HEK293 (cell line): ENCODE data around the gene CKB.

Source experiments
- CTCF ChIA-PET: fragments of 350-600 bp; formaldehyde crosslinking; extraction: SDS; loops from one replicate; lab custom pipeline; 2021; ENCODE audit warnings: antibody characterized with exemption; lab: Yijun Ruan, JAX
- POLR2A ChIA-PET: fragments of 300-600 bp; formaldehyde crosslinking; extraction: SDS; loops from one replicate; lab custom pipeline; 2020; ENCODE audit warnings: antibody characterized with exemption, inconsistent platforms; lab: Yijun Ruan, JAX
- H3K27ac ChIP-seq: fragments of 200-500 bp; sonication (Bioruptor generic); 2 replicates; pipeline ENCODE4 v1.5.1; 2014; ENCODE audit warnings: low read depth, low read length, control low read depth, inconsistent platforms; ENCODE audit errors: extremely low read depth
- H3K36me3 ChIP-seq, 2 experiments: fragments of 200-500 bp in 1 of 2; sonication (Bioruptor generic) in 1 of 2; 1 replicate in 1 of 2; 2 replicates in 1 of 2; pipeline ENCODE4 v1.5.1; 2014 to 2017; ENCODE audit warnings: inconsistent platforms in 2 of 2, low read length in 2 of 2; ENCODE audit not compliant: control insufficient read depth in 2 of 2, insufficient read depth in 1 of 2
- H3K4me1 ChIP-seq: fragments of 200-500 bp; sonication (Bioruptor generic); 2 replicates; pipeline ENCODE4 v1.5.1; 2014; ENCODE audit warnings: mild to moderate bottlenecking, low read length, inconsistent platforms; ENCODE audit not compliant: control insufficient read depth, insufficient read depth
- H3K4me3 ChIP-seq: 2 replicates; pipeline ENCODE4 v1.5.1; 2011; ENCODE audit warnings: low read depth, mild to moderate bottlenecking, control low read depth, low read length, moderate library complexity
- H3K9me3 ChIP-seq: fragments of 200-500 bp; sonication (Bioruptor generic); 2 replicates; pipeline ENCODE4 v1.5.1; 2014; ENCODE audit warnings: low read depth, low read length, inconsistent platforms; ENCODE audit not compliant: control insufficient read depth, insufficient read depth
- GFI1B ChIP-seq: fragments of 450-650 bp; formaldehyde crosslinking; IDR thresholded peaks from 2 replicates; pipeline ENCODE4 v1.5.1; 2016; ENCODE audit warnings: missing biosample characterization, missing genetic modification characterization
- GLIS2 ChIP-seq: fragments of 450-650 bp; formaldehyde crosslinking; IDR thresholded peaks from 2 replicates; pipeline ENCODE4 v1.5.1; 2016; ENCODE audit warnings: missing biosample characterization, missing genetic modification characterization
- HOXD13 ChIP-seq: sonication (generic); formaldehyde crosslinking; IDR thresholded peaks from 2 replicates; pipeline ENCODE4 v1.8.0; 2022; ENCODE audit warnings: missing genetic modification reagents, borderline replicate concordance
- KLF1 ChIP-seq: fragments of 450-650 bp; formaldehyde crosslinking; IDR thresholded peaks from 2 replicates; pipeline ENCODE4 v1.5.1; 2016; ENCODE audit warnings: missing biosample characterization, missing genetic modification characterization
- KLF10 ChIP-seq: fragments of 450-650 bp; IDR thresholded peaks from 2 replicates; pipeline ENCODE4 v1.5.1; 2018; ENCODE audit warnings: missing biosample characterization, mild to moderate bottlenecking, missing genetic modification characterization
- KLF16 ChIP-seq: fragments of 450-650 bp; formaldehyde crosslinking; IDR thresholded peaks from 2 replicates; pipeline ENCODE4 v1.5.1; 2017; ENCODE audit warnings: missing biosample characterization, missing genetic modification characterization
- KLF7 ChIP-seq: fragments of 450-650 bp; formaldehyde crosslinking; IDR thresholded peaks from 2 replicates; pipeline ENCODE4 v1.5.1; 2016; ENCODE audit warnings: missing biosample characterization, missing genetic modification characterization, borderline replicate concordance
- PATZ1 ChIP-seq: fragments of 450-650 bp; formaldehyde crosslinking; IDR thresholded peaks from 2 replicates; pipeline ENCODE4 v1.5.1; 2016; ENCODE audit warnings: missing biosample characterization, missing genetic modification characterization
- ZBTB17 ChIP-seq: fragments of 450-650 bp; formaldehyde crosslinking; IDR thresholded peaks from 2 replicates; pipeline ENCODE4 v1.5.1; 2016; ENCODE audit warnings: missing biosample characterization, missing genetic modification characterization
- ZBTB26 ChIP-seq: fragments of 450-650 bp; formaldehyde crosslinking; optimal IDR thresholded peaks from 2 replicates; pipeline ENCODE3; 2016; ENCODE audit warnings: missing biosample characterization, mild to moderate bottlenecking, missing genetic modification characterization
- ZNF175 ChIP-seq: fragments of 450-650 bp; formaldehyde crosslinking; IDR thresholded peaks from 2 replicates; pipeline ENCODE4 v1.5.1; 2016; ENCODE audit warnings: missing biosample characterization, missing genetic modification characterization
- ZNF404 ChIP-seq: fragments of 450-650 bp; formaldehyde crosslinking; IDR thresholded peaks from 2 replicates; pipeline ENCODE4 v1.5.1; 2017; ENCODE audit warnings: missing biosample characterization, missing genetic modification characterization
- ZNF433 ChIP-seq: fragments of 450-650 bp; formaldehyde crosslinking; IDR thresholded peaks from 2 replicates; pipeline ENCODE4 v1.5.1; 2016; ENCODE audit warnings: missing biosample characterization, missing genetic modification characterization, low read depth
- ZNF501 ChIP-seq: fragments of 450-650 bp; formaldehyde crosslinking; IDR thresholded peaks from 2 replicates; pipeline ENCODE4 v1.5.1; 2016; ENCODE audit warnings: missing biosample characterization, missing genetic modification characterization
- ZNF510 ChIP-seq: fragments of 450-650 bp; formaldehyde crosslinking; IDR thresholded peaks from 2 replicates; pipeline ENCODE4 v1.5.1; 2018; ENCODE audit warnings: mild to moderate bottlenecking, missing genetic modification characterization, missing biosample characterization; ENCODE audit not compliant: insufficient replicate concordance
- ZNF513 ChIP-seq: fragments of 450-650 bp; IDR thresholded peaks from 2 replicates; pipeline ENCODE4 v1.5.1; 2018; ENCODE audit warnings: missing biosample characterization, missing genetic modification characterization
- ZNF580 ChIP-seq: fragments of 450-650 bp; formaldehyde crosslinking; IDR thresholded peaks from 2 replicates; pipeline ENCODE4 v1.5.1; 2016; ENCODE audit warnings: missing biosample characterization, missing genetic modification characterization
- ZNF629 ChIP-seq: fragments of 450-650 bp; formaldehyde crosslinking; IDR thresholded peaks from 2 replicates; pipeline ENCODE4 v1.5.1; 2017; ENCODE audit warnings: missing biosample characterization, missing genetic modification characterization
- ZNF664 ChIP-seq: fragments of 450-650 bp; formaldehyde crosslinking; IDR thresholded peaks from 2 replicates; pipeline ENCODE4 v1.5.1; 2016; ENCODE audit warnings: missing biosample characterization, missing genetic modification characterization
- ZNF747 ChIP-seq: fragments of 450-650 bp; formaldehyde crosslinking; IDR thresholded peaks from 2 replicates; pipeline ENCODE4 v1.5.1; 2016; ENCODE audit warnings: missing biosample characterization, missing genetic modification characterization
- ZNF843 ChIP-seq: fragments of 450-650 bp; formaldehyde crosslinking; IDR thresholded peaks from 2 replicates; pipeline ENCODE4 v1.5.1; 2016; ENCODE audit warnings: missing biosample characterization, missing genetic modification characterization

The CKB gene

GRCh38 chr14:103488071-103488470, 34.6 kb downstream of the CKB start:
- TF ChIP-seq ZNF747 (tag by site-specific recombination) (no peak), ZBTB26 (tag by site-specific recombination) (no peak)
- TF ChIP-seq, all 188 proteins: peak for 0
- Histone ChIP-seq H3K4me3 (no peak overlapping the region), H3K4me1 (no peaks in the 10 kb centered on the region), H3K27ac (no peak overlapping the region), H3K9me3 (no peaks in the 10 kb centered on the region), H3K36me3 (peaks cover 31 to 57% of the 10 kb centered on the region in 2 experiments)
- POLR2A ChIA-PET, result no interaction called here
- CTCF ChIA-PET, result interaction anchor here (2.4 kb wide), 1 partner anchor 12 kb away, joined by 15 read pairs; no protein-coding TSS in a partner anchor

DNA sequence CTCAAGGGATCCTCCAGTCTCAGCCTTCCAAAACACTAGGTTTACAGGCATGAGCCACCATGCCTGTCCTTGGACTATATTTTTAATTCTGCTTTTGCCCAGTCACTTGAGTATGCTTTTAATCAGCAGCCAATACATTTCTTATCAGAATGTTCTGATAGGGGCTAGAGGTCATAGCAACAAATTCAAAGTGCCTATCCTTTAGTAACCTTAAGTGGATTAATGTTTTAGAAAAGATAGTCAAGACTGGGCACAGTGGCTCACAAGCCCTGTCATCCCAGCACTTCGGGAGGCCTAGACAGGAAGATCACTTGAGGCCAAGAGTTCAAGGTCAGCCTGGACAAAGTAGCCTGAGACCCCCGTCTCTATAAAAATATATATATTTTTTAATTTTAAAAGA, 37.1 kb downstream of the CKB start:
- H3K4me3 ChIP-seq, result no peak overlapping the region
- TF ChIP-seq GLIS2 (no peak), GFI1B (tag by site-specific recombination) (no peak), ZNF629 (no peak), ZNF664 (tag by site-specific recombination) (no peak), KLF7 (tag by site-specific recombination) (no peak), KLF10 (tag by site-specific recombination) (no peak), ZNF433 (tag by site-specific recombination) (no peak), PATZ1 (tag by site-specific recombination) (no peak), ZNF404 (tag by site-specific recombination) (no peak), ZNF501 (tag by site-specific recombination) (no peak), ZNF510 (tag by site-specific recombination) (no peak), ZNF580 (tag by site-specific recombination) (no peak), KLF1 (tag by site-specific recombination) (no peak), ZBTB17 (no peak), ZNF843 (tag by site-specific recombination) (no peak), KLF16 (tag by site-specific recombination) (no peak), HOXD13 (no peak), ZNF175 (no peak), ZNF513 (no peak)
- no peaks in the 10 kb centered on the region for H3K4me1 ChIP-seq
- ChIA-PET CTCF (no interaction called here), POLR2A (no interaction called here)
- H3K36me3 ChIP-seq, result peaks cover 39 to 54% of the 10 kb centered on the region in 2 experiments
- H3K27ac ChIP-seq, result no peak overlapping the region
- no peaks in the 10 kb centered on the region for H3K9me3 ChIP-seq
